Psoas muscle (tissue), 8 donors: ENCODE data around the gene GK. TPM values are rescaled to one million over a fixed set of nuclear protein-coding genes. Genes with fewer than 3 reads are reported as not detected.
"Not testable (repeated sequence)": the region's sequence is repeated elsewhere in the genome, so short reads cannot be mapped to it uniquely, and the experiment has no call there.

Source experiments
- ATAC-seq, 4 donors: fragments of 200-7000 bp; cut with Tn5 transposase; one replicate each; pipeline ENCODE4 v1.9.1; 2020; ENCODE audit warnings: moderate library complexity in 3 of 4, mild to moderate bottlenecking in 2 of 4
- DNase-seq, 2 donors: peaks; one replicate each; pipeline ENCODE4 v3.0.0-alpha.2; 2020
- H3K27ac ChIP-seq: fragments of 200-600 bp; one replicate; pipeline ENCODE4 v1.8.0; 2022
- H3K27me3 ChIP-seq, 3 donors: fragments of 200-600 bp in 1 of 3; one replicate each; pipeline versions ENCODE4 v1.6.1 to v1.8.0; 2013 to 2022; ENCODE audit warnings: low read length in 2 of 3, mild to moderate bottlenecking in 2 of 3, moderate library complexity in 1 of 3; ENCODE audit not compliant: insufficient read depth in 3 of 3
- H3K36me3 ChIP-seq, 2 donors: fragments of 200-600 bp in 1 of 2; one replicate each; pipeline versions ENCODE4 v1.6.1 to v1.8.0; 2013 to 2022; ENCODE audit warnings: low read depth in 1 of 2, mild to moderate bottlenecking in 1 of 2, moderate library complexity in 1 of 2; ENCODE audit not compliant: insufficient read depth in 1 of 2
- H3K4me1 ChIP-seq: fragments of 200-600 bp; one replicate; pipeline ENCODE4 v1.8.0; 2022
- H3K4me3 ChIP-seq: fragments of 200-600 bp; one replicate; pipeline ENCODE4 v1.8.0; 2022; ENCODE audit warnings: mild to moderate bottlenecking
- H3K9me3 ChIP-seq: fragments of 200-600 bp; one replicate; pipeline ENCODE4 v1.8.0; 2022
- CTCF ChIP-seq: fragments of 200-600 bp; IDR thresholded peaks from one replicate; pipeline ENCODE4 v1.8.0; 2022; ENCODE audit warnings: antibody characterized with exemption
- WGBS, 3 donors: extraction: QIAGEN DNeasy Blood & Tissue Kit; methylation state at CpG; one replicate each; pipeline versions ENCODE4 v1.1.6 to v1.1.7; 2013; 5-methylcytosine and 5-hydroxymethylcytosine counted together
- intact Hi-C, 2 donors: fragments of 100-400 bp; cut with DNase I; formaldehyde crosslinking; loops; one replicate each; pipeline versions ENCODE4 v1.11.0 to v1.14.2; 2022
- polyA plus RNA-seq, 3 donors: library from polyadenylated mRNA; stranded (reverse); fragments of 200-250 nt; gene quantifications; one replicate each; pipeline ENCODE4 v1.2.3, GENCODE V29; 2013
- total RNA-seq, 4 donors: library from RNA; stranded (reverse); fragmentation: NEBNext Ultra II Directional in 2 of 4; extraction: Animal tissue kit (Norgen Biotek cat#: 25700) in 2 of 4; gene quantifications; one replicate each; pipeline versions ENCODE4 v1.2.1 to v1.2.4, GENCODE V29; 2021 to 2023
- donor health status: healthy with polysubstance abuse.
- donor health status: DM: no; HTN: no; CAD: no; lungs with moderate emphysema.
- donor health status: Bipolar disorder and iron deficiency.
- donor health status: healthy.
- donor health status: DM: yes; HTN: yes; CAD: no.
- donor health status: DM: no; HTN: no; CAD: no.
- donor health status: DM: no; HTN: no; CAD: no.
- donor health status: DM: yes; HTN: yes; CAD: no.

Gene GK
- total and polyA plus RNA-seq, 7 donors, result 1.1 to 5.2 (median 4.2) TPM

GRCh38 chrX:30622361-30622760 is 30.9 kb upstream of the GK start:
- ATAC-seq, result no peak
- Histone ChIP-seq H3K36me3 (no peaks in the 10 kb centered on the region), H3K9me3 (peaks cover 8% of the 10 kb centered on the region), H3K27ac (no peak overlapping the region), H3K4me1 (no peaks in the 10 kb centered on the region), H3K27me3 (no peaks in the 10 kb centered on the region), H3K4me3 (no peak overlapping the region)
- WGBS, 3 donors, result 92 to 97% (median 95%) methylated on average over 2 of the region's 2 CpGs
- intact Hi-C loops, result no loop called here
- no peak for TF ChIP-seq CTCF
- no peak for DNase-seq

- Histone ChIP-seq H3K9me3 (peaks cover 8% of the 10 kb centered on the region), H3K27ac (no peak overlapping the region), H3K27me3 (no peaks in the 10 kb centered on the region), H3K36me3 (no peaks in the 10 kb centered on the region), H3K4me1 (no peaks in the 10 kb centered on the region), H3K4me3 (no peak overlapping the region)
- intact Hi-C loops, result no loop called here
- WGBS, 3 donors, result 62 to 88% (median 88%) methylated on average over 2 of the region's 2 CpGs
- DNase-seq (no peak), ATAC-seq (no peak)
- TF ChIP-seq CTCF, result no peak
Measured at GRCh38 chrX:30626402-30626801, 26.8 kb upstream of the GK start.

- H3K9me3 ChIP-seq, result no peaks in the 10 kb centered on the region
- no peak overlapping the region for H3K27ac ChIP-seq
- no peak overlapping the region for H3K4me3 ChIP-seq
- no peak for DNase-seq
- intact Hi-C loops, result no loop called here
- H3K27me3 ChIP-seq, result no peaks in the 10 kb centered on the region
- H3K4me1 ChIP-seq, result no peaks in the 10 kb centered on the region
- 58 to 75% (median 69%) methylated on average over 8 of the region's 8 CpGs for WGBS, 3 donors
- no peak for ATAC-seq
- no peaks in the 10 kb centered on the region for H3K36me3 ChIP-seq
- no peak for TF ChIP-seq CTCF
Measured at GRCh38 chrX:30627818-30628652, 25.2 kb upstream of the GK start.

GRCh38 chrX:30634070-30634469 is 19.2 kb upstream of the GK start:
- H3K4me3 ChIP-seq, H3K27ac ChIP-seq, H3K27me3 ChIP-seq, ATAC-seq, intact Hi-C loops, DNase-seq, H3K9me3 ChIP-seq, H3K36me3 ChIP-seq, H3K4me1 ChIP-seq: not testable (repeated sequence)
- 88 to 98% (median 92%) methylated on average over 6 of the region's 6 CpGs for WGBS, 3 donors

GRCh38 chrX:30635630-30636029 is 17.6 kb upstream of the GK start:
- 63 to 71% (median 66%) methylated on average over 4 of the region's 4 CpGs for WGBS, 3 donors
- Histone ChIP-seq H3K4me1 (no peaks in the 10 kb centered on the region), H3K27me3 (no peaks in the 10 kb centered on the region), H3K27ac (no peak overlapping the region), H3K36me3 (no peaks in the 10 kb centered on the region), H3K4me3 (no peak overlapping the region), H3K9me3 (peaks cover 6% of the 10 kb centered on the region)
- no peak for DNase-seq
- intact Hi-C loops, result no loop called here
- ATAC-seq, result no peak
- no peak for TF ChIP-seq CTCF
